Loucy (cell line): ENCODE measurements around the gene CSE1L.

Source experiments
- EZH2phosphoT487 ChIP-seq: fragments of 200-600 bp; IDR thresholded peaks from 2 replicates; pipeline ENCODE4 v1.6.1; 2018; ENCODE audit warnings: antibody characterized with exemption, mild to moderate bottlenecking, moderate library complexity, borderline replicate concordance
- TF ChIP-seq, protein P1 (sequence below): fragments of 200-600 bp; sonication (generic); conservative IDR thresholded peaks from 2 replicates; pipeline ENCODE4 v1.5.1; 2014; ENCODE audit warnings: mild to moderate bottlenecking, antibody characterized with exemption, low read length

DNA sequence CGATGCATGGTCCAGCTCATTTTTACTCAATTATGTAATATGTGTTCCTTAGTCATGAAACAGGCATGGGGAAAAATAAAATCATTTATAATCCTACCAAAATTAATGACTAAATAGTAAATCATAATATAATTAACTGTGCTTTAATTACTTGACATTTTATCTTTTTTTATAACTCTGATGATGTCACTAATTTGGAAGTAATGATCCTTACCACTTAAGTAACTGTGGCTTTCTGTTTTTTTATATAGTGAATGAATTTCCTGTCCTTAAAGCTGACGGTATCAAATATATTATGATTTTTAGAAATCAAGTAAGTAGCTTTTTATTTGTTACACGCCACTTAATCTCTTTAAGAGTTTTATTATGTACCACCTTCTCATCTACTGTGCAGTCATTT is 32.2 kb downstream of the CSE1L start:
- TF ChIP-seq, protein P1, sequence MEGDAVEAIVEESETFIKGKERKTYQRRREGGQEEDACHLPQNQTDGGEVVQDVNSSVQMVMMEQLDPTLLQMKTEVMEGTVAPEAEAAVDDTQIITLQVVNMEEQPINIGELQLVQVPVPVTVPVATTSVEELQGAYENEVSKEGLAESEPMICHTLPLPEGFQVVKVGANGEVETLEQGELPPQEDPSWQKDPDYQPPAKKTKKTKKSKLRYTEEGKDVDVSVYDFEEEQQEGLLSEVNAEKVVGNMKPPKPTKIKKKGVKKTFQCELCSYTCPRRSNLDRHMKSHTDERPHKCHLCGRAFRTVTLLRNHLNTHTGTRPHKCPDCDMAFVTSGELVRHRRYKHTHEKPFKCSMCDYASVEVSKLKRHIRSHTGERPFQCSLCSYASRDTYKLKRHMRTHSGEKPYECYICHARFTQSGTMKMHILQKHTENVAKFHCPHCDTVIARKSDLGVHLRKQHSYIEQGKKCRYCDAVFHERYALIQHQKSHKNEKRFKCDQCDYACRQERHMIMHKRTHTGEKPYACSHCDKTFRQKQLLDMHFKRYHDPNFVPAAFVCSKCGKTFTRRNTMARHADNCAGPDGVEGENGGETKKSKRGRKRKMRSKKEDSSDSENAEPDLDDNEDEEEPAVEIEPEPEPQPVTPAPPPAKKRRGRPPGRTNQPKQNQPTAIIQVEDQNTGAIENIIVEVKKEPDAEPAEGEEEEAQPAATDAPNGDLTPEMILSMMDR, result no peak
- no peak for TF ChIP-seq EZH2phosphoT487
